IMR-90 (cell line): ENCODE results near the gene ZNF341. TPM values are rescaled to one million over a fixed set of nuclear protein-coding genes. Genes with fewer than 3 reads are reported as not detected.

Experiments
- ATAC-seq: fragments of 200-7000 bp; cut with Tn5 transposase; 2 replicates; pipeline ENCODE4 v1.9.1; 2020; ENCODE audit warnings: low read depth, mild to moderate bottlenecking, moderate library complexity
- BruUV-seq: library from RNA; stranded (reverse); fragments of 400-500 nt; replicated peaks from 2 replicates; lab custom pipeline; 2021; lab: Mats Ljungman, UMichigan
- CTCF ChIA-PET: fragments of 300-600 bp; formaldehyde crosslinking; extraction: SDS; loops from one replicate; lab custom pipeline; 2021; ENCODE audit warnings: antibody characterized with exemption; lab: Yijun Ruan, JAX
- POLR2A ChIA-PET: fragments of 300-600 bp; sonication (Branson Sonifier 250); formaldehyde crosslinking; loops from one replicate; lab custom pipeline; 2022; ENCODE audit warnings: antibody characterized with exemption; ENCODE audit not compliant: unreplicated experiment; lab: Charles Lee
- DNase-seq: peaks from one replicate; pipeline ENCODE4 v3.0.0; 2013
- H2AFZ ChIP-seq: replicated peaks from 2 replicates; pipeline ENCODE3; 2013; ENCODE audit warnings: low read length, mild to moderate bottlenecking; ENCODE audit not compliant: poor library complexity
- H2AK5ac ChIP-seq: 2 replicates; pipeline ENCODE4 v1.6.1; 2013; ENCODE audit warnings: low read depth, low read length, inconsistent platforms
- H2AK9ac ChIP-seq: replicated peaks from 2 replicates; pipeline ENCODE3; 2013; ENCODE audit warnings: mild to moderate bottlenecking, low read depth, low read length, moderate library complexity; ENCODE audit not compliant: poor library complexity
- H2BK120ac ChIP-seq: 2 replicates; pipeline ENCODE4 v1.6.1; 2013; ENCODE audit warnings: low read depth, low read length, inconsistent platforms
- H2BK15ac ChIP-seq: 3 replicates; pipeline ENCODE4 v1.6.1; 2013; ENCODE audit warnings: low read depth, low read length, inconsistent platforms
- H2BK20ac ChIP-seq: 2 replicates; pipeline ENCODE4 v1.6.1; 2013; ENCODE audit warnings: low read depth, mild to moderate bottlenecking, inconsistent platforms, low read length, moderate library complexity
- H2BK5ac ChIP-seq: 2 replicates; pipeline ENCODE4 v1.6.1; 2013; ENCODE audit warnings: mild to moderate bottlenecking, low read depth, low read length, inconsistent platforms; ENCODE audit not compliant: poor library complexity, severe bottlenecking
- H3K14ac ChIP-seq: replicated peaks from 2 replicates; pipeline ENCODE4 v1.6.1; 2013; ENCODE audit warnings: low read depth, low read length, inconsistent platforms
- H3K18ac ChIP-seq: 2 replicates; pipeline ENCODE4 v1.6.1; 2013; ENCODE audit warnings: low read depth, low read length, control low read depth
- H3K23ac ChIP-seq: 2 replicates; pipeline ENCODE4 v1.6.1; 2013; ENCODE audit warnings: low read depth, low read length, inconsistent platforms
- H3K27ac ChIP-seq: 2 replicates; pipeline ENCODE4 v1.5.1; 2013; ENCODE audit warnings: mild to moderate bottlenecking, control low read depth, low read length; ENCODE audit not compliant: insufficient read depth
- H3K27me3 ChIP-seq: 2 replicates; pipeline ENCODE4 v1.6.1; 2013; ENCODE audit warnings: low read length; ENCODE audit not compliant: control insufficient read depth, insufficient read depth
- H3K36me3 ChIP-seq: 2 replicates; pipeline ENCODE4 v1.6.1; 2013; ENCODE audit warnings: low read length, mixed read lengths; ENCODE audit not compliant: control insufficient read depth, insufficient read depth
- H3K4ac ChIP-seq: 2 replicates; pipeline ENCODE4 v1.6.1; 2013; ENCODE audit warnings: low read depth, low read length, inconsistent platforms
- H3K4me1 ChIP-seq: 2 replicates; pipeline ENCODE4 v1.6.1; 2013; ENCODE audit warnings: low read length, mixed read lengths; ENCODE audit not compliant: control insufficient read depth, insufficient read depth
- H3K4me2 ChIP-seq: 2 replicates; pipeline ENCODE4 v1.6.1; 2013; ENCODE audit warnings: low read depth, mild to moderate bottlenecking, control low read depth, low read length, moderate library complexity
- H3K4me3 ChIP-seq: 2 replicates; pipeline ENCODE4 v1.5.1; 2013; ENCODE audit warnings: low read depth, mild to moderate bottlenecking, control low read depth, low read length, moderate library complexity; ENCODE audit not compliant: insufficient read depth
- H3K56ac ChIP-seq: 2 replicates; pipeline ENCODE4 v1.6.1; 2013; ENCODE audit warnings: low read length, inconsistent platforms; ENCODE audit not compliant: insufficient read depth; ENCODE audit errors: extremely low read depth
- H3K79me1 ChIP-seq, 2 experiments: 2 replicates each; pipeline ENCODE4 v1.6.1; 2013; ENCODE audit warnings: low read length in 2 of 2, inconsistent platforms in 1 of 2, low read depth in 1 of 2
- H3K9ac ChIP-seq: 2 replicates; pipeline ENCODE4 v1.6.1; 2013; ENCODE audit warnings: low read depth, low read length, control low read depth
- H3K9me1 ChIP-seq: 2 replicates; pipeline ENCODE4 v1.6.1; 2013; ENCODE audit warnings: low read length, inconsistent platforms; ENCODE audit not compliant: insufficient read depth
- H3K9me3 ChIP-seq: 2 replicates; pipeline ENCODE4 v1.6.1; 2013; ENCODE audit warnings: low read length; ENCODE audit not compliant: control insufficient read depth, insufficient read depth
- H4K20me1 ChIP-seq: 2 replicates; pipeline ENCODE4 v1.6.1; 2013; ENCODE audit warnings: low read length, inconsistent platforms; ENCODE audit not compliant: insufficient read depth
- H4K5ac ChIP-seq: 2 replicates; pipeline ENCODE4 v1.6.1; 2013; ENCODE audit warnings: mild to moderate bottlenecking, low read depth, low read length, control low read depth
- H4K8ac ChIP-seq, 2 experiments: 2 replicates each; pipeline ENCODE4 v1.6.1; 2013; ENCODE audit warnings: low read depth in 2 of 2, low read length in 2 of 2, control low read depth in 1 of 2, inconsistent platforms in 1 of 2
- H4K91ac ChIP-seq: 2 replicates; pipeline ENCODE4 v1.6.1; 2013; ENCODE audit warnings: low read depth, low read length, inconsistent platforms; ENCODE audit not compliant: insufficient read depth
- BHLHE40 ChIP-seq: fragments of 150-350 bp; IDR thresholded peaks from 2 replicates; pipeline ENCODE4 v1.6.1; 2016; ENCODE audit warnings: mild to moderate bottlenecking, low read depth, low read length
- CEBPB ChIP-seq: IDR thresholded peaks from 2 replicates; pipeline ENCODE4 v1.6.1; 2012; ENCODE audit warnings: low read depth, low read length, improper control_type of control experiment
- CHD1 ChIP-seq: IDR thresholded peaks from 2 replicates; pipeline ENCODE4 v1.6.1; 2012; ENCODE audit warnings: low read depth, low read length, improper control_type of control experiment
- ELK1 ChIP-seq: fragments of 150-350 bp; IDR thresholded peaks from 2 replicates; pipeline ENCODE4 v1.6.1; 2016; ENCODE audit warnings: low read depth, mild to moderate bottlenecking, low read length, moderate library complexity, borderline replicate concordance
- MAZ ChIP-seq: IDR thresholded peaks from 2 replicates; pipeline ENCODE4 v1.6.1; 2012; ENCODE audit warnings: low read depth, mild to moderate bottlenecking, low read length, improper control_type of control experiment, moderate library complexity, borderline replicate concordance
- MXI1 ChIP-seq: IDR thresholded peaks from 2 replicates; pipeline ENCODE4 v1.6.1; 2012; ENCODE audit warnings: low read depth, mild to moderate bottlenecking, low read length, moderate library complexity, borderline replicate concordance
- NFE2L2 ChIP-seq: fragments of 150-350 bp; IDR thresholded peaks from 2 replicates; pipeline ENCODE4 v1.6.1; 2016; ENCODE audit warnings: low read depth, mild to moderate bottlenecking, low read length
- POLR2A ChIP-seq: IDR thresholded peaks from 2 replicates; pipeline ENCODE4 v1.6.1; 2012; ENCODE audit warnings: mild to moderate bottlenecking, low read depth, low read length
- RAD21 ChIP-seq: IDR thresholded peaks from 2 replicates; pipeline ENCODE4 v1.6.1; 2012; ENCODE audit warnings: low read length, improper control_type of control experiment
- RFX5 ChIP-seq: IDR thresholded peaks from 2 replicates; pipeline ENCODE4 v1.8.0; 2012; ENCODE audit warnings: low read depth, mild to moderate bottlenecking, low read length, moderate library complexity
- SMC3 ChIP-seq: fragments of 150-350 bp; IDR thresholded peaks from 2 replicates; pipeline ENCODE4 v1.6.1; 2016; ENCODE audit warnings: low read depth, mild to moderate bottlenecking, antibody characterized with exemption, low read length, moderate library complexity
- USF2 ChIP-seq: fragments of 150-350 bp; IDR thresholded peaks from 2 replicates; pipeline ENCODE4 v1.6.1; 2017; ENCODE audit warnings: mild to moderate bottlenecking, antibody characterized with exemption, low read length, low read depth
- WGBS, 2 experiments: methylation state at CpG; one replicate each; pipeline versions ENCODE4 v1.1.5 to v1.1.7; 2013; ENCODE audit warnings: missing lambda C conversion rate in 2 of 2; ENCODE audit not compliant: insufficient read length in 1 of 2; ENCODE audit errors: extremely low coverage in 2 of 2; 5-methylcytosine and 5-hydroxymethylcytosine counted together
- dilution Hi-C: fragments of 300-500 bp; cut with HindIII; formaldehyde crosslinking; loops from one replicate; pipeline ENCODE4 v1.14.3; 2018; ENCODE audit warnings: low sequenced_read_pairs; ENCODE audit not compliant: unreplicated experiment
- in situ Hi-C: fragments of 300-500 bp; cut with MboI; formaldehyde crosslinking; loops from 3 replicates; pipeline ENCODE4 v1.14.3; 2019; ENCODE audit warnings: low sequenced_read_pairs, inconsistent platforms, mixed read lengths
- intact Hi-C: fragments of 100-400 bp; cut with micrococcal nuclease; formaldehyde crosslinking; loops from 2 replicates; pipeline ENCODE4 v1.10.0; 2022
- polyA plus RNA-seq, 3 experiments: library from polyadenylated mRNA; depleted of rRNA; stranded (reverse); fragments of >200 nt; gene quantifications; 2 replicates each; pipeline ENCODE4 v1.2.3, GENCODE V29; 2012; ENCODE audit warnings: low replicate concordance in 1 of 3
- total RNA-seq: library from RNA; depleted of rRNA; stranded (reverse); fragments of >200 nt; gene quantifications from 2 replicates; pipeline ENCODE4 v1.2.3, GENCODE V29; 2012

Gene ZNF341
- total and polyA plus RNA-seq, 2 of the 4 experiments (the other 2 are of a cell fraction), result 1.1 to 3.4 TPM

DNA sequence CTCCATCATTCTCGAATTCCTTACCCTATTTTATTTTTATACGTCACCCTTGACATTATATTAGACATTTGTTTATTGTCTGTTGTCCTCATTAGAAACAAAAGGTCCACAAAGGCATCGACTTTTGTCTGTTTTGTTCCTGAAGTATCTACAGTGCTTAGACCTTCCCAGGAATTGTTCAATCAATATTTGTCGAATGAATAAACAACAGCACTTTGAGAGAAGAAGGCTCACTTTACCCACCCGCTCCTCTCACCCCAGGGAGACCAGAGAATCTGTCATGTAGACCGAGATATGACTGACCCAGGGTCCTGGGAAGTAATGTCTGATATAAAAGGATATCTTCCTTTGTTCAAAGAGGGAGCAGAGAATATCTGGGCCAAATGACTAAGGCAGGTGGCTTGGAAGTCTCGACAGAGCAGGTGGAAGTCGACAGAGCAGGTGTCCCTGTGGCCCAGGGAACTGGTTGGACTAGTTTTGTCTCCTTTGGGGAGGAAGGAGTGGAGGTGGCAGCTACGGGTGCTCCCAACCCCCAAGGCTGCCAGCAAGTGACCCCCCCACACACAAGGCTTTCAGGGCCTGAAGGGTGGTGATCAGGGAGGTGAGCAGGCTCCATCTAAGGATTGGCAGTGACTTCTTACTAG lies 64.6 kb downstream of the ZNF341 start (continued):
- TF ChIP-seq RAD21 (no peak), CEBPB (no peak), USF2 (no peak), CHD1 (no peak), MXI1 (no peak)

GRCh38 chr20:33796907-33797544 lies 65.2 kb downstream of the ZNF341 start:
- WGBS, 2 experiments, result 83 to 100% methylated on average over 1 to 2 of the region's 5 CpGs
- Histone ChIP-seq H3K9me1 (no peaks in the 10 kb centered on the region), H2BK5ac (no peak overlapping the region), H3K79me1 (no peaks in the 10 kb centered on the region), H4K8ac (no peak overlapping the region), H4K91ac (no peak overlapping the region), H3K14ac (no peak overlapping the region), H3K23ac (no peak overlapping the region), H3K36me3 (no peaks in the 10 kb centered on the region), H3K18ac (no peak overlapping the region), H2BK120ac (no peak overlapping the region), H3K4me3 (no peak overlapping the region), H4K5ac (no peak overlapping the region), H3K27ac (no peak overlapping the region), H4K20me1 (peaks cover 1% of the 10 kb centered on the region; the same call in 1 of the 2 replicates), H3K4ac (no peak overlapping the region), H2AK5ac (no peak overlapping the region), H2AFZ (no peak overlapping the region), H3K4me2 (no peak overlapping the region), H2BK15ac (no peak overlapping the region), H2BK20ac (no peak overlapping the region), H3K9me3 (no peaks in the 10 kb centered on the region), H3K4me1 (peaks cover 4% of the 10 kb centered on the region; the same call in 1 of the 2 replicates), H3K56ac (no peak overlapping the region), H2AK9ac (no peak overlapping the region), H3K27me3 (no peaks in the 10 kb centered on the region), H3K9ac (no peak overlapping the region)
- ATAC-seq (no peak), DNase-seq (no peak)
- intact Hi-C loops (no loop called here), dilution Hi-C loops (no loop called here), in situ Hi-C loops (no loop called here)
- CTCF ChIA-PET, result no interaction called here
- POLR2A ChIA-PET, result no interaction called here
- BruUV-seq, result no TSS peak
- TF ChIP-seq RFX5 (no peak), USF2 (no peak), MXI1 (no peak), NFE2L2 (no peak), BHLHE40 (no peak), SMC3 (no peak), ELK1 (no peak), MAZ (no peak), POLR2A (no peak)
